ENCODE results near the gene LMLN.

DNA sequence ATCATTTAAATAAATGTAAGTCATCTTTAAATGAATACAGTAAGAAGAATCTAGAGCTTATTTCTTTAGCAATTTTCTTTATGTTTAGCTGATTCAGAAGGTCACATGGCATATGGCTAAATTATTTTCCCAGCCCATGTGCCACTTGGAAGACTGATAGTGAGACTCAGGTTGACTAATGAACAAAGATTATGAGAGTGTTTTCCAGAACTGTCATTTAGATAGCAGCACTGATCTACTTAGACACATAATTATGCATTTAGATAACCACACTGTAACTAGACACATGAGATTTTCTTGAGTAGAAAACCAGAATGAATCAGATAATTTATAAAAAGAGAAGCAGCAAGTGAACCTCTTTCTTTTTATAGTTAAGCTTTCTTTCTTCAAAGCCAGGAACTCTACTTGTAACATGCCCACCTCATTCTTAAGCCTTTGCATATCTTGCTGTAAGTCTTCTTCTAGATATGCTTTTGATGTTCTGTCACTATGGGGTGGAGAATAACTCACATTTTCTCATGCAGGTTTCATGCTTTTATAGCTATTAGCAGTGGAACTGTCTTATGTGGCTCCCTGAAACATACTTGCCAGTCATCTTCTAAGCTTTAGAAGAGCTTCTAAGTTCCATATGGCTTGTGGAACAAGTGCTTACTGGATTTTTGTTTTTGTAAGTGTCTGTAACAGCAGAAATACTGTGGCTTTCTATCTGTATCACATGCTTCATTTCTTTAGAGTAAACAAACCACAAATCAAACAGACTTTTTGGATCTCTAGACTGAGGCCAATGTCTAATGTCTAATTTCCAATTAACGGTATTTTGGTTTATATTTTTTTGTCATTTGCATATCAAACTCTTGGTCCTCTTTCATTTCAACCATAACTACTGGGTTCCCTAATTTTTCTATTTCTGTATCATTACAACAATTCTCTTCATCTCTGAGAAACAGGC lies 101.4 kb downstream of the LMLN start:
- TF ChIP-seq, protein P1, sequence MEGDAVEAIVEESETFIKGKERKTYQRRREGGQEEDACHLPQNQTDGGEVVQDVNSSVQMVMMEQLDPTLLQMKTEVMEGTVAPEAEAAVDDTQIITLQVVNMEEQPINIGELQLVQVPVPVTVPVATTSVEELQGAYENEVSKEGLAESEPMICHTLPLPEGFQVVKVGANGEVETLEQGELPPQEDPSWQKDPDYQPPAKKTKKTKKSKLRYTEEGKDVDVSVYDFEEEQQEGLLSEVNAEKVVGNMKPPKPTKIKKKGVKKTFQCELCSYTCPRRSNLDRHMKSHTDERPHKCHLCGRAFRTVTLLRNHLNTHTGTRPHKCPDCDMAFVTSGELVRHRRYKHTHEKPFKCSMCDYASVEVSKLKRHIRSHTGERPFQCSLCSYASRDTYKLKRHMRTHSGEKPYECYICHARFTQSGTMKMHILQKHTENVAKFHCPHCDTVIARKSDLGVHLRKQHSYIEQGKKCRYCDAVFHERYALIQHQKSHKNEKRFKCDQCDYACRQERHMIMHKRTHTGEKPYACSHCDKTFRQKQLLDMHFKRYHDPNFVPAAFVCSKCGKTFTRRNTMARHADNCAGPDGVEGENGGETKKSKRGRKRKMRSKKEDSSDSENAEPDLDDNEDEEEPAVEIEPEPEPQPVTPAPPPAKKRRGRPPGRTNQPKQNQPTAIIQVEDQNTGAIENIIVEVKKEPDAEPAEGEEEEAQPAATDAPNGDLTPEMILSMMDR (conservative IDR thresholded peaks at IDR 0.05; ENCODE audit: low read depth, low read length) = no peak
- no peak for TF ChIP-seq EZH2 (IDR thresholded peaks at IDR 0.05; ENCODE audit: borderline replicate concordance, low read depth, low read length, poor library complexity, severe bottlenecking)

Data from A673 (cell line).